Parathyroid adenoma (tissue), 2 donors: ENCODE results near the gene OSCP1.

Experiments used
- H2AFZ ChIP-seq: fragments of 300-600 bp; sonication (generic); one replicate; pipeline ENCODE4 v1.7.0; 2017; ENCODE audit warnings: antibody characterized with exemption, mild to moderate bottlenecking
- H3K27ac ChIP-seq: fragments of 300-600 bp; sonication (generic); one replicate; pipeline ENCODE4 v1.7.0; 2017
- H3K27me3 ChIP-seq: fragments of 300-600 bp; sonication (generic); one replicate; pipeline ENCODE4 v1.7.0; 2017; ENCODE audit warnings: low read length; ENCODE audit not compliant: control insufficient read depth, insufficient read depth
- H3K36me3 ChIP-seq: fragments of 300-600 bp; sonication (generic); one replicate; pipeline ENCODE4 v1.7.0; 2017; ENCODE audit warnings: low read length; ENCODE audit not compliant: control insufficient read depth, insufficient read depth
- H3K4me1 ChIP-seq: fragments of 300-600 bp; sonication (generic); one replicate; pipeline ENCODE4 v1.7.0; 2017; ENCODE audit warnings: control low read depth
- H3K4me2 ChIP-seq: fragments of 300-600 bp; sonication (generic); one replicate; pipeline ENCODE4 v1.7.0; 2017; ENCODE audit warnings: low read length
- H3K4me3 ChIP-seq: fragments of 300-600 bp; sonication (generic); one replicate; pipeline ENCODE4 v1.7.0; 2017; ENCODE audit warnings: low read depth, low read length
- H3K79me2 ChIP-seq: fragments of 300-600 bp; sonication (generic); one replicate; pipeline ENCODE4 v1.7.0; 2017; ENCODE audit warnings: control low read depth
- H3K9ac ChIP-seq: fragments of 300-600 bp; sonication (generic); one replicate; pipeline ENCODE4 v1.7.0; 2017; ENCODE audit warnings: mild to moderate bottlenecking
- H3K9me3 ChIP-seq: fragments of 300-600 bp; sonication (generic); one replicate; pipeline ENCODE4 v1.7.0; 2017; ENCODE audit warnings: low read length; ENCODE audit not compliant: control insufficient read depth
- TF ChIP-seq, protein P1 (sequence below): fragments of 300-600 bp; sonication (generic); IDR thresholded peaks from one replicate; pipeline ENCODE4 v1.7.0; 2017; ENCODE audit warnings: antibody characterized with exemption, mild to moderate bottlenecking
- donor health status: primary hyperparathyroidism.

Gene OSCP1

DNA sequence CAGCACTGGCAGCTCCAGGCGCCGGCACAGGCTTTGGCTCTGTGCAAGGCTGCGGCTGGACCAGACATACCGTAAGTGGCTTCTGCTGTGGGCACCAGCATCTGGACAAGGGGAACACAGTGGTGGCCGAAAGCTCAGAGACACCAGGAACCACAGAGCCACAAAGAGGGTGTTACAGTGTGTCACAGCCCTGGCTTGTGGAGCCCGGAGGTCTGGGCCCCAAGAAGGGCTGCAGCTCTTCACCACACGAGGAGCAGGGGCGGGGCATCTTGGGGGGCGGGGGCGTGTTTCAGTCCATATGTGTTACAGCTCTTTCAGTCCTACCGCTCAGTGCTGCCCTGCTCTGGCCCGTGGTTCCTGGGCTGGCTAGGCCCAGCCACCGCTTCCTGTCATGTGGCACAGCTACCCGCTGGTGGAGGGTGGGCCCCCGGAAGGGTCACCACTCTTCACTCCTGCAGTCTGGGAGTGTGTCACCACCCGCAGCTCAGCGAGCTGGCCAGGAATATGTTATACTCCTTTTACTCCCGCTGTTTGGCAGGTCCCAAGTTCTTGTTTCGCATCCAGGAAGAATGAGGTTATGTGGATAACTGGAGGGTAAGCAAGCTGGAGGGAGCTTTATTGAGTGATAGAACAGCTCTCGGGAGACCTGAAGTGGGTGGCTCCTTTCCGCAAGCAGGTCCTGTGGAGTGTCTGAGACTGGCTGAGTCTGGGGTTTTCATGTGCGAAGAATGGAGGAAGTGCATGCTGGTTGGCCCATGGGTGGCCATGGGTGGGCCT, 49.2 kb downstream of the OSCP1 start:
- no peak overlapping the region for H2AFZ ChIP-seq
- H3K36me3 ChIP-seq = no peaks in the 10 kb centered on the region
- H3K27ac ChIP-seq = peak overlapping the region; percentile 29
- peaks cover 6% of the 10 kb centered on the region for H3K79me2 ChIP-seq
- no peaks in the 10 kb centered on the region for H3K9me3 ChIP-seq
- H3K4me2 ChIP-seq = no peak overlapping the region
- no peaks in the 10 kb centered on the region for H3K4me1 ChIP-seq
- TF ChIP-seq, protein P1, sequence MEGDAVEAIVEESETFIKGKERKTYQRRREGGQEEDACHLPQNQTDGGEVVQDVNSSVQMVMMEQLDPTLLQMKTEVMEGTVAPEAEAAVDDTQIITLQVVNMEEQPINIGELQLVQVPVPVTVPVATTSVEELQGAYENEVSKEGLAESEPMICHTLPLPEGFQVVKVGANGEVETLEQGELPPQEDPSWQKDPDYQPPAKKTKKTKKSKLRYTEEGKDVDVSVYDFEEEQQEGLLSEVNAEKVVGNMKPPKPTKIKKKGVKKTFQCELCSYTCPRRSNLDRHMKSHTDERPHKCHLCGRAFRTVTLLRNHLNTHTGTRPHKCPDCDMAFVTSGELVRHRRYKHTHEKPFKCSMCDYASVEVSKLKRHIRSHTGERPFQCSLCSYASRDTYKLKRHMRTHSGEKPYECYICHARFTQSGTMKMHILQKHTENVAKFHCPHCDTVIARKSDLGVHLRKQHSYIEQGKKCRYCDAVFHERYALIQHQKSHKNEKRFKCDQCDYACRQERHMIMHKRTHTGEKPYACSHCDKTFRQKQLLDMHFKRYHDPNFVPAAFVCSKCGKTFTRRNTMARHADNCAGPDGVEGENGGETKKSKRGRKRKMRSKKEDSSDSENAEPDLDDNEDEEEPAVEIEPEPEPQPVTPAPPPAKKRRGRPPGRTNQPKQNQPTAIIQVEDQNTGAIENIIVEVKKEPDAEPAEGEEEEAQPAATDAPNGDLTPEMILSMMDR = no peak
- H3K4me3 ChIP-seq = no peak overlapping the region
- H3K9ac ChIP-seq = no peak overlapping the region
- no peaks in the 10 kb centered on the region for H3K27me3 ChIP-seq

DNA sequence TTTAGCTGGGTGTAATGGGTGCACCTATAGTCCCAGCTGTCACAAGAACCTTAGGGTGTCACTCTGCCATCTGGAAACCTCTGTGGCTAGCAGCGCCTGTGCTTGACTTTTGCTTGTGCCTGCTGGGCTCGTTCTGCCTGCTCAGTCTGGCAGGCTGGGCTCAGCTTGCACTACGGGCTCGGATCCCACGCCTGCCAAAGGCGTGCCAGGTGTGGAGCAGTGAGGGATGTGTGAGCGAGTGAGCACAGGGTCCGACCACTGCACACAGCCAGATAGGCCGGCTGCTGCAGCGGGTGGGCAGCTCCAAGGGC, 49.8 kb downstream of the OSCP1 start:
- Histone ChIP-seq H3K9me3 (no peaks in the 10 kb centered on the region), H3K4me1 (no peaks in the 10 kb centered on the region), H2AFZ (no peak overlapping the region), H3K27ac (no peak overlapping the region), H3K4me2 (no peak overlapping the region), H3K9ac (no peak overlapping the region), H3K36me3 (no peaks in the 10 kb centered on the region), H3K79me2 (peaks cover 6% of the 10 kb centered on the region), H3K27me3 (no peaks in the 10 kb centered on the region), H3K4me3 (no peak overlapping the region)
- TF ChIP-seq, protein P1 = no peak

DNA sequence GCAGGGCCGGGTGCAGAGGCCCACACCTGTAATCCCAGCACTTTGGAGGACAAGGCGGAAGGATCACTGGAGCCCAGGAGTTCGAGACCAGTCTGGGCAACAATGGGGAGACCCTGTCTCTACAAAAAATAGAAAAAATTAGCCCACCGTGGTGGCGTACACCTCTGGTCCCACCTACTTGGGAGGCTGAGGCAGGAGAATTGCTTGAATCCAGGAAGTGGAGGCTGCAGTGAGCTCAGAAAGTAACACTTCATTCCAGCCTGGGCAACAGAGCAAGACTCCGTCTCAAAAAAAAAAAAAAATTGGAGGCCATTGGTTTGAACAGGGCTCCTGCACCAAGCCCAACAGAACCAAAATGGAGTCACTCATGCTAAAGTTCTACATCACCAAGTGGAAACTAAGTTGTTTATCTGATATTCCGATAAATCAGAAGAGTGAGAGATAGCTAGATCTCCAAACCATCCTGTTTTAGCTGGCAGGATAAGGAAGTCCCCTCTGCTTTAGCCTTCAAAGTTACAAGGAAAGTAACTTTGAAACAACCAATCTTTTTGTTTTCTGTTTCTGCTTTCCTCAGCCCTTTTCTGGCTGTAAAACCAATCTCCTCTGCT, 51.8 kb downstream of the OSCP1 start:
- no peaks in the 10 kb centered on the region for H3K36me3 ChIP-seq
- peaks cover 6% of the 10 kb centered on the region for H3K79me2 ChIP-seq
- no peaks in the 10 kb centered on the region for H3K4me1 ChIP-seq
- H2AFZ ChIP-seq = peak overlapping the region; percentile 91
- TF ChIP-seq, protein P1 = no peak
- no peaks in the 10 kb centered on the region for H3K9me3 ChIP-seq
- no peak overlapping the region for H3K9ac ChIP-seq
- H3K27ac ChIP-seq = no peak overlapping the region
- H3K4me2 ChIP-seq = no peak overlapping the region
- H3K4me3 ChIP-seq = no peak overlapping the region
- no peaks in the 10 kb centered on the region for H3K27me3 ChIP-seq

DNA sequence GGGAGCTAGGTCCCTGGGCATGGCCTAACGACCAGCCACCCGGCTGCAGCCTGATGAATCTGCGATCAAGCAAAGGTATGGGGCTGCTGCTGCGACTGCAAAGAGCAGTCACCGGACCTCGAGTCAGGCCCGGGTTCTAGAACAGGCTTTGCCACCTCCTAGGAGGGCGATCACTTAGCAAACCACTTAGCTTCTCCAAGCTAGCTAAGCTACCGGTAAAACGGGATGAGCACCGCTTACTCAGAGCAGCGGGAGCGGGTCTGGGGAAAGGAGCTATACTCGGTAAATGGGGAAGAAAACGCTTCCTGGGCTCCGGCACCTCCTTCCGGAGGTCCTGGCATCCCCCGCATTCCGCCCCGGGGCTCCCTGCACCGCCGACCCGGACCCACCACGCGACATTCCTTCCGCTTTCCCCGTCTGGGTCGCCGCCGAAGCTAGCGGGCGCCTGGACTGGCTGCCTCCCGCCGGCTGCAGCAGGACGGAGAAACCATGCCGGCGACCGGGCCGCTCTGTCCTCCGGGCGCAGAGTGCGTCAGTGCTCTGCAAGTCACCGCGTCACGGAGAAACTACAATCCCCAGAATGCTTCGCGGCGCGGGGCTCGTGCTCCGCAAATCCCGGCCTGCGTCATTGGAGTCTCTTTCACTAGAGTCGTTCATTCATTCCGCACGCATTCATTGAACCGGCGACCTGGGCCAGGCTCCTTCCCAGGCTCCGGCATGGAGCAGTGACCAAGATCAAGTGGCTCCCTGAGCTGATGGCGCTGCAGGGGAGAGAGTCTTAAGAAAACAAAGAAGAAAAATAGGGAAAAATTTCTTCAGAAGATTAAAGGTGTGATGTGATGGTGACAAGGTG, 52.6 kb downstream of the OSCP1 start, which contains the start of gene LSM10:
LSM10 (minus strand) TSS at position 531 of the 853 bp plus-strand sequence. CDS start 3,779 bp downstream, outside the sequence.
- TF ChIP-seq, protein P1 = no peak
- peak within 1 kb of the TSS; percentile 91 for H2AFZ ChIP-seq
- H3K4me1 ChIP-seq = no peaks in the 10 kb centered on the region
- H3K9me3 ChIP-seq = no peaks in the 10 kb centered on the region
- peak within 1 kb of the TSS; percentile 87 for H3K4me3 ChIP-seq
- H3K4me2 ChIP-seq = peak within 1 kb of the TSS; percentile 93
- no peaks in the 10 kb centered on the region for H3K36me3 ChIP-seq
- no peaks in the 10 kb centered on the region for H3K27me3 ChIP-seq
- peaks cover 6% of the 10 kb centered on the region for H3K79me2 ChIP-seq
- peak within 1 kb of the TSS; percentile 35 for H3K9ac ChIP-seq
- H3K27ac ChIP-seq = peak within 1 kb of the TSS; percentile 76
